BLaER1 (cell line): ENCODE results near the gene AKIRIN1.
"Not testable (repeated sequence)": the region's sequence is repeated elsewhere in the genome, so short reads cannot be mapped to it uniquely, and the experiment has no call there.

ENCODE experiments used
- H3K27ac ChIP-seq: shearing (Covaris generic); formaldehyde crosslinking; 2 replicates; pipeline ENCODE4 v1.8.1; 2022
- H3K27me3 ChIP-seq: shearing (Covaris generic); formaldehyde crosslinking; 2 replicates; pipeline ENCODE4 v1.8.1; 2022
- H3K36me3 ChIP-seq: shearing (Covaris generic); formaldehyde crosslinking; 2 replicates; pipeline ENCODE4 v1.8.1; 2022
- H3K4me1 ChIP-seq: shearing (Covaris generic); formaldehyde crosslinking; 2 replicates; pipeline ENCODE4 v1.8.1; 2022
- H3K4me2 ChIP-seq: shearing (Covaris generic); formaldehyde crosslinking; 2 replicates; pipeline ENCODE4 v1.8.1; 2022
- H3K4me3 ChIP-seq: shearing (Covaris generic); formaldehyde crosslinking; 2 replicates; pipeline ENCODE4 v1.8.1; 2022
- H3K9ac ChIP-seq: shearing (Covaris generic); formaldehyde crosslinking; 2 replicates; pipeline ENCODE4 v1.8.1; 2022
- H3K9me3 ChIP-seq: shearing (Covaris generic); formaldehyde crosslinking; 2 replicates; pipeline ENCODE4 v1.8.1; 2022
- H4K20me1 ChIP-seq: shearing (Covaris generic); formaldehyde crosslinking; 2 replicates; pipeline ENCODE4 v1.8.1; 2022
- Cebpa-rat ChIP-seq: shearing (Covaris generic); IDR thresholded peaks from 2 replicates; pipeline ENCODE4 v1.8.1; 2022

Gene AKIRIN1

GRCh38 chr1:38964140-38964548 is 26.9 kb upstream of the AKIRIN1 start:
- Histone ChIP-seq H3K4me3 (no peak overlapping the region), H3K36me3 (no peaks in the 10 kb centered on the region), H3K9me3 (no peaks in the 10 kb centered on the region), H4K20me1 (no peaks in the 10 kb centered on the region), H3K4me1 (no peaks in the 10 kb centered on the region), H3K9ac (no peak overlapping the region), H3K4me2 (no peak overlapping the region), H3K27me3 (no peaks in the 10 kb centered on the region), H3K27ac (no peak overlapping the region)
- no peak for TF ChIP-seq Cebpa-rat

- H3K9ac ChIP-seq, result not testable (repeated sequence)
Observed at GRCh38 chr1:38973145-38973544, 17.9 kb upstream of the AKIRIN1 start.

GRCh38 chr1:38973659-38974437 is 17.2 kb upstream of the AKIRIN1 start:
- H3K4me3 ChIP-seq, result no peak overlapping the region
- no peaks in the 10 kb centered on the region for H3K4me1 ChIP-seq
- no peak overlapping the region for H3K9ac ChIP-seq
- no peak for TF ChIP-seq Cebpa-rat
- H3K27me3 ChIP-seq, result no peaks in the 10 kb centered on the region
- no peak overlapping the region for H3K27ac ChIP-seq
- peaks cover 14% of the 10 kb centered on the region for H3K9me3 ChIP-seq
- H3K36me3 ChIP-seq, result no peaks in the 10 kb centered on the region
- no peaks in the 10 kb centered on the region for H4K20me1 ChIP-seq
- H3K4me2 ChIP-seq, result no peak overlapping the region

More at GRCh38 chr1:38973145-38973544, 17.9 kb upstream of the AKIRIN1 start:
- not testable (repeated sequence) for H3K9me3 ChIP-seq, H3K4me2 ChIP-seq, H4K20me1 ChIP-seq, H3K27ac ChIP-seq, H3K36me3 ChIP-seq, H3K4me3 ChIP-seq, H3K27me3 ChIP-seq, H3K4me1 ChIP-seq

- peaks cover 32% of the 10 kb centered on the region for H3K9me3 ChIP-seq
- H3K36me3 ChIP-seq, H3K4me2 ChIP-seq, H3K4me1 ChIP-seq, H3K4me3 ChIP-seq, H3K9ac ChIP-seq, H3K27ac ChIP-seq, H3K27me3 ChIP-seq, H4K20me1 ChIP-seq: not testable (repeated sequence)
Observed at GRCh38 chr1:38977399-38978244, 13.5 kb upstream of the AKIRIN1 start.

- H3K4me2 ChIP-seq, H3K4me1 ChIP-seq, H4K20me1 ChIP-seq, H3K9ac ChIP-seq, H3K27me3 ChIP-seq, H3K4me3 ChIP-seq, H3K27ac ChIP-seq, H3K36me3 ChIP-seq: not testable (repeated sequence)
- H3K9me3 ChIP-seq, result peaks cover 32% of the 10 kb centered on the region
Observed at GRCh38 chr1:38978245-38978542, 12.9 kb upstream of the AKIRIN1 start.

DNA sequence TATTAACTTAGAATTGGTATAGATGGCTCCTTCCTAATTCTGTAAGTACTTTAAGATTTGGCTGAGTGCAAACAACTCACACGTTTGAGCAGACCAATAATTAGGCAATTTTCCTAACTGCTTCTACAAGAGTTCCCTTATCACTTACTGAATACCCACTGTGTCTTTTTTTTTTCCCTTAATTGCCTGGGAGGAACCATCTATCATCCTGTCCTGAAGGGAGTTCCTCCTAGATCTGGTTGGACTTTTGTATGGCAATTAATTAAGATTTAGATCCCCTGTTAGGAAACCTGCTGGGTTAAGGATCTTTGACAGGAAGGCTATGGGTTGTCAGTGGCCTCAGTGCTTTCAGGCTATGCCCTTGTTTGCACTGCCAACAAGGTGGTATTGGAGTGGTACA is 11.7 kb upstream of the AKIRIN1 start:
- H3K27me3 ChIP-seq, H3K27ac ChIP-seq, H3K4me3 ChIP-seq, H4K20me1 ChIP-seq, H3K9ac ChIP-seq, H3K4me2 ChIP-seq, H3K36me3 ChIP-seq: not testable (repeated sequence)
- Histone ChIP-seq H3K9me3 (peaks cover 32% of the 10 kb centered on the region), H3K4me1 (peaks cover 12% of the 10 kb centered on the region)

DNA sequence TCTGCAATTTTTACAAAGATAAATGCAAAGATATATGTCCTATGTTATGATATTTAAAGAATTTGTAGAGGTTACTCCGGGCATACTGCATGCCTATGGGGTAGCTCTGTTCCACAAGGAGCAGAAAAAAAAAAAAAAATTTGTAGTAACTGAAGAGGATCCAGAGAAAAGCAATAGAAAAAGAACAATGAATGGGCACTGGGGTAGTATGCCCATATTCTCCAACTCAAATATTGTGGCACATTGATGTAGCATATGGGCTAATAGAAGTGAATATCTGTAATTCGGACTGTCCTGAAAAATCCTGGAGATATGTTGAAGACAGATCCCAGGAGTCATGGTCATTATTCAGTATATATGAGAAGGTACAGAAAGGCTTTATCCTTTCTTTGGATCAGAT is 1.1 kb upstream of the AKIRIN1 start:
- Histone ChIP-seq H3K4me3 (no peak overlapping the region), H3K4me1 (peaks cover 32% of the 10 kb centered on the region), H3K9ac (no peak overlapping the region; the same call in 1 of the 2 replicates), H3K9me3 (no peaks in the 10 kb centered on the region), H3K36me3 (peaks cover 19% of the 10 kb centered on the region), H3K27me3 (no peaks in the 10 kb centered on the region), H3K4me2 (peak overlapping the region; percentile 77), H4K20me1 (peaks cover 36% of the 10 kb centered on the region), H3K27ac (peak overlapping the region; percentile 95; the same call in 1 of the 2 replicates)
- TF ChIP-seq Cebpa-rat, result no peak

- H3K4me3 ChIP-seq, result peak overlapping the region; percentile 93
- peak overlapping the region; percentile 94; the same call in 1 of the 2 replicates for H3K9ac ChIP-seq
- peaks cover 40% of the 10 kb centered on the region for H4K20me1 ChIP-seq
- TF ChIP-seq Cebpa-rat, result no peak
- no peaks in the 10 kb centered on the region for H3K27me3 ChIP-seq
- H3K4me1 ChIP-seq, result peaks cover 32% of the 10 kb centered on the region
- no peaks in the 10 kb centered on the region for H3K9me3 ChIP-seq
- peak overlapping the region; percentile 95 for H3K27ac ChIP-seq
- peak overlapping the region; percentile 77 for H3K4me2 ChIP-seq
- H3K36me3 ChIP-seq, result peaks cover 23% of the 10 kb centered on the region
Observed at GRCh38 chr1:38990386-38990737, 714 bp upstream of the AKIRIN1 start.

GRCh38 chr1:38991638-38992411 is 749 bp downstream of the AKIRIN1 start:
- no peak for TF ChIP-seq Cebpa-rat
- H3K4me2 ChIP-seq, result peak overlapping the region; percentile 87
- peaks cover 37% of the 10 kb centered on the region for H3K36me3 ChIP-seq
- H3K9me3 ChIP-seq, result no peaks in the 10 kb centered on the region
- H3K27me3 ChIP-seq, result no peaks in the 10 kb centered on the region
- peaks cover 46% of the 10 kb centered on the region for H3K4me1 ChIP-seq
- H3K9ac ChIP-seq, result peak overlapping the region; percentile 94
- peak overlapping the region; percentile 93 for H3K4me3 ChIP-seq
- H4K20me1 ChIP-seq, result peaks cover 55% of the 10 kb centered on the region
- H3K27ac ChIP-seq, result peak overlapping the region; percentile 95
